HG03521 (cell line): ENCODE results near the gene LAMA4.
"Not testable (repeated sequence)": the region's sequence is repeated elsewhere in the genome, so short reads cannot be mapped to it uniquely, and the experiment has no call there.

Experiments used
- ATAC-seq: cut with Tn5 transposase; IDR thresholded peaks from one replicate; pipeline ENCODE4 v1.9.1; 2021; ENCODE audit warnings: mild to moderate bottlenecking, moderate library complexity; ENCODE audit not compliant: unreplicated experiment

The LAMA4 gene

DNA sequence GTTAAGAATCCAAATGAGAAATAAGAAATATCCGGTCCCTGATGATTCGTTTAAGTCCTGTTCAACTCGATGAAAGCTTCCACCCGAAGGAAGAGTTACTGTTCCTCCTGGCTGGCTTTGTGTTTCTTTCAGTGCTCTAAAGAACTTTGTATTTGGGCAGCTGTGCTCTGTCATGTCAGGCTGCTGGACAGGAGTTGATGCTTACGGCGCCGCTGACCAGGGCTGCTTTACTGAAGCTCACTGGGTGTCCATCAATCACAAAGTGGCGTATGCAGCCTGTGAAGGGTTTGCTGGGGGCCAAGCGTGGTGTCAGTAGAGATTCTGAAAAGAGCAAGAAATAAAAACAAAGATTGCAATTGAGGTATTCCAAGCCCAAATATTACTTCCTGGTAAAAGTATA, 145.1 kb downstream of the LAMA4 start:
- ATAC-seq = no peak

DNA sequence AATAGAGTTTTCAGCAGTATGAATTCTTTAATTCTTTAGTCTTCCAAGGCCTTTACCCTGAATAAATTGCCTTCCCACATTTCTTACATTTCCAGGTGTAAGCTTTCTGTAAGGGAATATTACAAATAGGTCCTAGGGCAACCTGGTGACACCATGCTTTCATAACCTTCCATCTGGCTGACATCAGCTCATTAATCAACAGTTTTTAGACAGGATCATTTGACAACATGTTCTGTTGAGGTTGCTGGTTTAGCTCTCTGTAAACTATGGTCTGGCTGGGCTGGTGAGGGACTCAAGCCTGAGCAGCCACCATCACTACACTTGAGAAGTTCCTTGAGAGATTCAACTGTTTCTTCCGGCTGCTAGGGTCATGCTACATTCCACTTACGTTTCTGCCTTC, 147.8 kb downstream of the LAMA4 start:
- no peak for ATAC-seq

GRCh38 chr6:112106026-112106425, 148.3 kb downstream of the LAMA4 start:
- not testable (repeated sequence) for ATAC-seq

- no peak for ATAC-seq
These were observed 153.8 kb downstream of the LAMA4 start for GRCh38 chr6:112100561-112100960.

DNA sequence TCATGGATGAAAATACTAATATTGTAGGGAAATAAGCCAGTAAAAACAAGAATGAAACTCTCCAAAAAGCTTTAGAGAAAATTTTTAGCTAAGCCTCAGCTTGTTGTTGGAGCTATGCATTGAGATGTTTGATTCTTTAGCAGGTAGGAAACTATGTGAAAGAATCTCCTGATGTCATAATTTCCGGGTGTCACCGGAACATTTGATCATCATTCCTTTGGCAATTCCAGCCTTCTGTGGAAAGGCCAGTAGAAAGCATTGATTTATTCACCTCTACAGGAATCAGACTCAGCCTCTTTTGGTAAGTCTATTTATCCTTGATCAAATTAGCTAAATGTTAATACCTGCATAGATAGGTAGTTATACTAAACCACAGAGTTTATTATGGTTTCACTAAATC, 157.5 kb downstream of the LAMA4 start:
- no peak for ATAC-seq

- no peak for ATAC-seq
These were observed 166.5 kb downstream of the LAMA4 start for GRCh38 chr6:112087916-112088315.

- ATAC-seq = peak; percentile 97
These were observed 167.0 kb downstream of the LAMA4 start, which contains the start of the genes FAM229B and TUBE1 for GRCh38 chr6:112087136-112087911. FAM229B (plus strand) TSS chr6:112087591; CDS start chr6:112099284, 11,693 bp downstream. TUBE1 (minus strand) TSS chr6:112087482; CDS start chr6:112087434, 48 bp downstream.

- no peak for ATAC-seq
These were observed 167.6 kb downstream of the LAMA4 start for GRCh38 chr6:112086744-112087135.

DNA sequence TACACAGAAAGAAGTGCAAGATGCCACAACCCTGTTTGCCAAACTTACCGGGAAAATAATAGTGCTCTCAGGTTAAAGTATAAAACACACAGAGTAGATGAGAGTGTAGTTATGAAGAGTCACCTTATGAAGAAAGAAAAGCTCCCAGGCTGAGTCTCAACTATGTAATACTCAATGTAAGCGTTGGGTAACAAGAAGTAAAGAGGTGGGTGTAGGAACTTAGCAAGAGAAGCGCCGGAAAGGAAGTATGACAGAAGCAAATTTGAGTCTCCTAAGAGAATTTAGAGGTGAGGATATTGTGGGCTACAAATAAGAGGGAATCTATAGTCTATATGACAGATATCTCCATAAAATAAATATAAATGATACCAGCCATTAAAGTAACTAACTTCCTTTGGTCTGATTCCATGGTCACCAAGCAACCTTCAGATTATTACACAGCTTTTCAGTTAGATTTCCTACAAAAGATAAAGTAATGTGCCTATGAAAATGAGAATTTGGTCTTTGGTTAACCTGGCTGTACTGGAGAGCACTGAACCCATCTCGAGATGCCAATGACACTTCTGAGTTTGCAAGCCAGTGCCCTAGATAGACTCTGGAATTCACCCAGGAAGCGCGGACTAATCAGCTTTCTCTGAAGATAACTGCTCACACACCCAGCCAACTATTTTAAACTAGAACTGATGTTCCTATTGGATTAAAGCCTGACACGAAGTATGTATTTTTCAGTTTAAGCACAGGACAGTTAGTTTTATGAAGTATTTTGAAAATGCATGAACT, 168.9 kb downstream of the LAMA4 start:
- ATAC-seq = no peak

GRCh38 chr6:112081569-112081968, 172.8 kb downstream of the LAMA4 start:
- no peak for ATAC-seq

- ATAC-seq = no peak
These were observed 187.8 kb downstream of the LAMA4 start for GRCh38 chr6:112066606-112067005.

DNA sequence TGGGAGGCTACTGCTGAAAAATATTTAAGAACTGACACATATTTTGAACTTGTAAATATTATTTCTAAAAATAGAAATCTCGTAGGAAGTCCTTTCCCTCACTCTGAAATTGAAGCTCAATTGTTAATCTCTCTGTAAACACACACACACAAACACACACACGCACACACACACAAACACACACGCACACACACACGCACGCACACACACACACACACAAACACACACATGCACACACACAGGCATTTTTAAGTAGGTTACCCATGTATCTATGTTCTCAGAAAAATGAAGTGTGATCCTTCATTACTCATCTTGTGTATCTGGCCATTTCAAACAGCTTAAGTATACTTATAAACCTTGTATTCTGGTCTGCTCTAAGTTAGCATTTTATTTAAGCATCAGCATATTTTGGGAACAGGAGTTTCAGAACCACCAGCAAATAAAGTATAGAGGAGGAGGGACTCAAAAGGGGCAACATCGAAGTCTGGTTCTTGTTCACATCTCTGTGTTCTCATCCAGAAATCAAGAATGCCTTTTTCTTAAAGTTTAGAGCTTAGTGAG, 188.9 kb downstream of the LAMA4 start:
- ATAC-seq = no peak

GRCh38 chr6:112062966-112063365, 191.4 kb downstream of the LAMA4 start:
- no peak for ATAC-seq

DNA sequence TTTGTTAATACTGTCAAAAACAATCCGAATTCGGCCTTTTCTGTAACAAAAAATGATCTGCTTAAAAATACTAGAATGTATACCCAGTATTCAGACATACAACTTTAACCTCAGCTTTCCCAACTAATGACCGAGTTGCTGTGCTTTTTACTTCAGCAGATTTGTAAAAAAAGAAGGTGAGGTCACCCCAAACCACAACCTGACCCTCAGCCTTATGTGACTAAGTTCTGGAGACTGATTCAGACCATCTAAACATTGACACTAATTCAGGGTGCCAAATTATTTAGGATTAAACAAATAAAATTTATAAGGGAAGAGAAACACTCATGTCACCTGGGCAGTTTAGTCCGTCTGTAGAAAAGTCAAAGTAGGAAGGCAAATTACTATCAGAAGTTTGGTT, 192.8 kb downstream of the LAMA4 start:
- ATAC-seq = no peak
